GF-D8 (cell line): ENCODE data around the gene PXYLP1.

Experiments
- DNase-seq: peaks from one replicate; lab custom pipeline; 2025; lab: John Stamatoyannopoulos, UW

Gene PXYLP1

GRCh38 chr3:141272906-141273662 lies 41.5 kb downstream of the PXYLP1 start:
- no peak for DNase-seq

DNA sequence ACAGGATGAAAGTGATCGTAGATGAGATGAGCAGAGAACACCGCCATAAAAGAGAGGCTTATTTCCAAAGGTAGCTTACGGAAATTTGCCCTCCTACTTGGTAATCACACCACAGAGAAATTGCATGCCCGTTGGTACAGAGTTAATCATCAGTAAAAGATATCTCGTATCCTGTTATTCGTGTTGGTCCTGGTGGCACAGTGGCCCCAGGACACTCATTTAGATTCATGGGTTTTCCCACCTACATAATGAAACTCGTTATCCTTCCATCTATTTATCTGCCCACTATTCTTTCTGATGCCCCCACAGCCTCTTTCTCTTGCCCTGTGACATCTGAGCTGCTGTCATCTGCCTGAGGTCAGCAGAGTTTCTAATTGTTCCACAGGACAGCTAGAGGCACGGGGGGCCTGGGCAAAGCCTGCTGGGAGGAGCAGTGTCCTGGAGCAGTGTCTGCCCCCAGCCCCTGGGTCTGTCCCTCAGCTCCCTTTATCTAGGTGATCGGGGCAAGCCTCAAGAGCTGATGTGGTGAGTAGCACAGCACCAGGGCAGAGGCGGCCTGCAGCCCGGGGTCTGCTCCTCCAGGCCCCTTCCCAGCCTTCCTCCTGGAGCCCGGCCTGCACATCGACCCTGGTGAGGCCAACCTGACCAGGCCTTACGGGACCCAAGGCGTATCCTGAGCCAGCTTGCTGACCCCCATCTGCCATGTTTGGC lies 42.2 kb downstream of the PXYLP1 start:
- no peak for DNase-seq

DNA sequence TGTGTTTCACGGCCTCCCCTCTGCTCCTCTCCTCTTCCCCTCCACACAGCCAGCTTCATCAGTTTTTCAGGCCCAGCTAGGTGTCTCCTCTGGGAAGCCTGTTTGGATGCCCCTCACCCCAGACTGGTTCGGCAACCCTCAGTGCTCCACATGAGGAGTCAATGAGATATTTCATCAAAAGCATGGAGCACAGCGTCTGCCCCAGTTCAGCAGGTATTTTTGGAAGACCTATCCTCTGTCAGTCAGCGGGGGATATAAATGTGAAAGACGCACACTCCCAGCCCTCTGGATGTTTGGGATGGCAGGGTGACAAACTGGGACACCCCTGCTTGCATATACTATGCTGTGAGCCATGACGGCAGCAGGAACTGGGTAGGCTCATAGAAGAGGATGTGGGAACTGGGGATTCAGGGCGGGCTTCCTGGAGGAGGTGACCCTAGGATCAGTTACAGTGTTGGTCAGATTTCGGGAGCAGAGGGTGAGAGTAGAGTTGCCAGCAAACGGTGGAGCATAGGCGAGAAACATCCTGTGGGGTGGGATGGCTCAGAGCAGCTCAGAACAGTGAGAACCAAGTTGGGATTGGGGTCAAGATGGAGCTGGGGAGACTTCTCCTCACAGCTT lies 42.9 kb downstream of the PXYLP1 start:
- DNase-seq = no peak

GRCh38 chr3:141275032-141275422 lies 43.4 kb downstream of the PXYLP1 start:
- DNase-seq = no peak

- no peak for DNase-seq
Observed at GRCh38 chr3:141275511-141275910, 43.9 kb downstream of the PXYLP1 start.

GRCh38 chr3:141275973-141276372 lies 44.3 kb downstream of the PXYLP1 start:
- no peak for DNase-seq

GRCh38 chr3:141276398-141276797 lies 44.8 kb downstream of the PXYLP1 start:
- no peak for DNase-seq

DNA sequence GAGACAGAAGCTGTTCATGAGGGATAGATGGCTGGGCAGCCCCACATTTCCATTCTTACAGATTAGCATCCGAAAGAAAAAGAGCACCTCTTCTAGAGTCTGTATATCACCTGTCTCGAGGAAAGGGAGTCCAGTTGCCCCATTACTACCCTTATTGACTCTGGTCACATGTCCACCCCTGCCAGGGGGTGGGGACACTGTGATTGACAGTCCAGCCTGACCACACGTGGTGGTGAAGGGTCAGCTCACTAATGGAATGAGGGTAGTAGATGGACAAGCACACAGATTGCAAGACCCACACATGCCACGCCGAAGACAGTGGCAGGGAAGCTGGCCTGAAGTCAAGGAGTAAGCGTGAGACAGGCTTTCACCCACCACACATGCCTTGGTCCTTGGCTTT lies 45.8 kb downstream of the PXYLP1 start:
- DNase-seq = no peak

DNA sequence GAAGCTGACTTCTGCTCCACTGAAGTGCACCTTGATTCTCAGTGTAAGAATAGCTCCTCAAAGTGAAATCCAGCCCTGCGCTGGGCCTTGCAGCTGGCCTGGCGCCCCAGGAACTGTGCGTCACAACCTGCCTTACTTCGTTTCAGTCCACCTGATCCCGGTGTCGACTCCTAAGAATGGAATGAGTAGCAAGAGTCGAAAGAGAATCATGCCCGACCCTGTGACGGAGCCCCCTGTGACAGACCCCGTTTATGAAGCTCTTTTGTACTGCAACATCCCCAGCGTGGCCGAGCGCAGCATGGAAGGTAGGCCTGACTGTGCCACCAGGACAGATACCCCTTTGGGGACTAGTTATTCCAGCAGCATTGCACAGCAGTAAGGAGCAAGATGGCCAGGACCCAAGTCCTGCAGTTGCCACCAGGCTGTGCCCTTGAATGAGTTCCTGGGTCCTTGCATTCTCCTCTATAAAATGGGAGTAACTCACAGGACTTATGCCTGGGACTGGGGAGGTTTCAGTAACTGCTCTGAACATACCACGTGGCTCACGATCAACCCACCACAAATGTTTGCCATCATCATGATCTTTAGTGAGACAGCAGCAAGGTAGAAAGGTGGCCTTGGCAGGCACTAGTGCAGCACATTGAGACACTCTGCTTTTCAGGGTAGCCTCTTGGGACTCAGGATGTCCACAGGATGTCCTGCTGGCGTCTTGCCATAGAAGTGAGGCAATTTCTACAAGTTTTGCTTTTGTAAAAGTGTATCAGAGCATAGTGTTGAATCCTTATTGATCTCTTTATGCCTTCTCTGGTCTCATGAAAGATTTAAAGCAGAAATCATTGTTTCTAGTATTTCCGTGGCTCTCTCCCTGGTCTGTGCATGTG lies 46.8 kb downstream of the PXYLP1 start:
- no peak for DNase-seq

GRCh38 chr3:141279077-141279967 lies 47.7 kb downstream of the PXYLP1 start:
- no peak for DNase-seq

DNA sequence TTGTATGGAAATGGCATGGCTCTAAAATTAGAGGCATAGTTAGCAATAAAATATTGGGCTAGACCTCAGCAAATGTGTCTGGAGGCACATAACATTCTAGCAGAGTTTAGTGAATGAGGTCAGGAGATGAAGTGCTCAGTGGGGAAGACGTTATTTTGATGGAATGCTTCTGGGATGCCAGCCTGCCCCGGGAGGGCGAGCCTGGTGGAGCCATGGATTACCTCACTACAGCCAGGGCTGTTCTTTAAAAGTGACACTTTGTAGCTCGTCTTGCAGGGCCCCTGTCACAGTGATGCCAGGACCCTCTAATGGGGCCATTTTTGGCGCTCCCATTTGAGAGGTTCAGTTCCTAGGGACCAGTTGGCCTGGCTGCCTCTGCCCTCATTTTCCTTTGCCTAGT lies 48.5 kb downstream of the PXYLP1 start:
- DNase-seq = no peak

DNA sequence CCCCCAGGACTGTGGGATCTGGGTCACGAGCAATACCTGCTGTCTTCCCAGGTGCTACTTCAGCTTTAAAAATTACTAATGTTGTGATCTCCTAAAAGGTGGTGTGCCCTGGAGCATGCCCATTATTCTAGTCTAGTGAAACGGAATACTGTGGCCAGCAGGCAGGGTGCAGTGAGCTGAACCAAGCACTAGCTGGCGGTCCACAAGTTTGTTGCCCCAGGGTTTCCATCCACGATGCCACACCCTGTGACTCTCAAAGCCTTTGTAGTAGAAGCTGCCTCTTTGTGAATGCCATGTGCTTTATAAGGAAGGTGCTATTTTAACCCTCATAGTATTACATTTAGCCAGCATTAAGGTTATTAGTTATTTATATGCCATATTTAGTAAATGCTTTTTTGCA lies 49.1 kb downstream of the PXYLP1 start:
- DNase-seq = no peak

- no peak for DNase-seq
Observed at GRCh38 chr3:141285570-141285969, 53.9 kb downstream of the PXYLP1 start.

DNA sequence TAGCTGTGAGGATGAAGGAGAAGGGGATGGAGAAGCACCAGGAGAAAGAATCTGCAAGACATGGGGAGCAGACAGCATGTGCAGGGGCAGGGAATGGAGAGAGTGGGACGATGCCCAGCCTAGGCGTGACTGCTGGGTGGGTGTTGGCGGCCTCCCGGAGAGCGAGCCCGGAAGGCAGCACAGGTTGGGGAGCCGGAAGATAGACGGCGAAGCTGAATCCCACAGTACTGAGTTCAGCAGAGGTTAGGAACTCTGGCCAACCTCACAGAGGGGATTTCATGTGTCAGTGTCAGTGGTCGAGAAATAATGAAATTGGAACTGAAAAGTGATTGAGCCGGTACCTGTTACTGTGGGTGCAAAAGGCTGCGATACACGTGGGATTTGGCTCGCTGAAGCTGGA lies 55.2 kb downstream of the PXYLP1 start:
- DNase-seq = no peak

GRCh38 chr3:141287326-141287725 lies 55.7 kb downstream of the PXYLP1 start:
- no peak for DNase-seq

- DNase-seq = no peak
Observed at GRCh38 chr3:141288336-141288990, 56.8 kb downstream of the PXYLP1 start.

- DNase-seq = no peak
Observed at GRCh38 chr3:141289228-141289772, 57.7 kb downstream of the PXYLP1 start.

DNA sequence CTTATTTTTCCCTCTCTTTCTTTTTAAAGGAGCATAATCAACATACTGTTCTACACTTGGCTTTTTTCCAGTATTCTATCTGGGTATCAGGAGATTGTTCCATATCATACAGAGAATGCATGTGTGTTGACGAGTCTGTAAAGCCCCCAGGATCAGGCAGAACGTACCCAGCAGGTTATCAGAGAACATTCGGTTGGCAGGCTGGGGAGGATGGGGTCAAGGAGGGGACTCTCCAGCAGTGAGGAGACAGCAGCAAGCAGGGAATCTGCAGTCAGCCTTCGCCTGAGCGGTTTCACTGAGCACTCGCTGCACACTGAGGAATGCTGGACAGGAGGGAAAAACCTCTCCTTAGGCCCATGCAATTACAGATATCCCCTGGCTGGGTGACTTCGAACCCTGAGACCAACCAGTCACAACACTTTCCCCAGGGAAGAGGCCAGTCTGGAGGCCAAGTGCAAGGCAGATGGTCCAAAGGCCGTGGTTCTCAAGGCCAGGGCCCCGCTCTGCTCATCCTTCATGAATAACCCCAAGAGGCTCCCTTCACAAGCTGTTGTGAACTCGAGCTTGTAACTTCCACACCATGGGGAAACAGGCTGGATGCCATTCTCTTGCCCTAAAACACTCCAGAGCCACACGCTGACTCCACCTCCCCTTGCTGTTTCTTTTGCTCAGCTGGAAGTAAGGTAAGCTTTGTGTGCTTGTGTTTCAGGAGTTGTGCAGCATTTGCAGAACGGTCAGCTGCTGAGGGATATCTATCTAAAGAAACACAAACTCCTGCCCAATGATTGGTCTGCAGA lies 60.1 kb downstream of the PXYLP1 start:
- DNase-seq = no peak

DNA sequence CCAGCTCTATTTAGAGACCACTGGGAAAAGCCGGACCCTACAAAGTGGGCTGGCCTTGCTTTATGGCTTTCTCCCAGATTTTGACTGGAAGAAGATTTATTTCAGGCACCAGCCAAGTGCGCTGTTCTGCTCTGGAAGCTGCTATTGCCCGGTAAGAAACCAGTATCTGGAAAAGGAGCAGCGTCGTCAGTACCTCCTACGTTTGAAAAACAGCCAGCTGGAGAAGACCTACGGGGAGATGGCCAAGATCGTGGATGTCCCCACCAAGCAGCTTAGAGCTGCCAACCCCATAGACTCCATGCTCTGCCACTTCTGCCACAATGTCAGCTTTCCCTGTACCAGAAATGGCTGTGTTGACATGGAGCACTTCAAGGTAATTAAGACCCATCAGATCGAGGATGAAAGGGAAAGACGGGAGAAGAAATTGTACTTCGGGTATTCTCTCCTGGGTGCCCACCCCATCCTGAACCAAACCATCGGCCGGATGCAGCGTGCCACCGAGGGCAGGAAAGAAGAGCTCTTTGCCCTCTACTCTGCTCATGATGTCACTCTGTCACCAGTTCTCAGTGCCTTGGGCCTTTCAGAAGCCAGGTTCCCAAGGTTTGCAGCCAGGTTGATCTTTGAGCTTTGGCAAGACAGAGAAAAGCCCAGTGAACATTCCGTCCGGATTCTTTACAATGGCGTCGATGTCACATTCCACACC lies 60.9 kb downstream of the PXYLP1 start:
- DNase-seq = no peak
